ENCODE data around the gene FKRP.

The FKRP gene

DNA sequence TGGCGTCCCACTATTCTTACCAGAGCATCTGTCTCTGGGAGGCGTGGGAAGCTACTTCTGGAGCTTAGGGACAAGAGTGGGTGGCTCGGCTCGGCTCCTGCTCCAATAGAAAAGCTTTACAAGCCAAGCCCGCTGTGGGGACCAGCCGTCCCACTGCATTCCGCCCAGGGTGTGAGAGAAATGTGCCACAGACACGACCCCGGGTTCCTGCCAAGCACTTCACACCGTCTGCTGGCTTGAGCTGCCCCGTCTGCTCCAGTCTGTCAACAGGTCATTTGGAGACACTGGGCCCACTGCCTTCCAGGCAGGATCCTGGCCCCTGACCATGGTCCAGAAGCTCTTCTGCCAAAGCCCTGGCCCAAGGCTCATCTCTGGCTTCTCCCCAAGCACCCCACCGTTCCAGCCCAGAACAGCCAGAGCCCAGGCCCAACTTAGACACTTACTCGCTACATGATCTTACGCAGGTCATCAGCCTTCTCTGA lies 6.5 kb upstream of the FKRP start:
- no peak overlapping the region for H3K27ac ChIP-seq (ENCODE audit: low read depth, low read length)
- H3K9me2 ChIP-seq (replicated peaks; ENCODE audit: control insufficient read depth, low read length) = no peaks in the 10 kb centered on the region
- H3K4me1 ChIP-seq (ENCODE audit: control insufficient read depth, low read length) = peaks cover 10% of the 10 kb centered on the region
- TF ChIP-seq EZH2phosphoT487 (IDR thresholded peaks at IDR 0.05; ENCODE audit: borderline replicate concordance, low read length) = no peak
- TF ChIP-seq, protein P1, sequence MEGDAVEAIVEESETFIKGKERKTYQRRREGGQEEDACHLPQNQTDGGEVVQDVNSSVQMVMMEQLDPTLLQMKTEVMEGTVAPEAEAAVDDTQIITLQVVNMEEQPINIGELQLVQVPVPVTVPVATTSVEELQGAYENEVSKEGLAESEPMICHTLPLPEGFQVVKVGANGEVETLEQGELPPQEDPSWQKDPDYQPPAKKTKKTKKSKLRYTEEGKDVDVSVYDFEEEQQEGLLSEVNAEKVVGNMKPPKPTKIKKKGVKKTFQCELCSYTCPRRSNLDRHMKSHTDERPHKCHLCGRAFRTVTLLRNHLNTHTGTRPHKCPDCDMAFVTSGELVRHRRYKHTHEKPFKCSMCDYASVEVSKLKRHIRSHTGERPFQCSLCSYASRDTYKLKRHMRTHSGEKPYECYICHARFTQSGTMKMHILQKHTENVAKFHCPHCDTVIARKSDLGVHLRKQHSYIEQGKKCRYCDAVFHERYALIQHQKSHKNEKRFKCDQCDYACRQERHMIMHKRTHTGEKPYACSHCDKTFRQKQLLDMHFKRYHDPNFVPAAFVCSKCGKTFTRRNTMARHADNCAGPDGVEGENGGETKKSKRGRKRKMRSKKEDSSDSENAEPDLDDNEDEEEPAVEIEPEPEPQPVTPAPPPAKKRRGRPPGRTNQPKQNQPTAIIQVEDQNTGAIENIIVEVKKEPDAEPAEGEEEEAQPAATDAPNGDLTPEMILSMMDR (IDR thresholded peaks at IDR 0.05; ENCODE audit: low read depth, low read length, poor library complexity, severe bottlenecking) = no peak
- H3K4me2 ChIP-seq (ENCODE audit: low read length) = no peak overlapping the region
- peaks cover 18% of the 10 kb centered on the region; the same call in 1 of the 2 replicates for H4K20me1 ChIP-seq (ENCODE audit: control insufficient read depth, insufficient read depth, low read depth, low read length)
- peaks cover 78% of the 10 kb centered on the region for H3K79me2 ChIP-seq (ENCODE audit: control insufficient read depth, low read length)
- H3K9me3 ChIP-seq (ENCODE audit: control insufficient read depth, insufficient read depth, low read length) = no peaks in the 10 kb centered on the region
- H3F3A ChIP-seq (ENCODE audit: control insufficient read depth, insufficient read depth) = no peaks in the 10 kb centered on the region
- H3K4me3 ChIP-seq (ENCODE audit: low read length) = no peak overlapping the region
- no peaks in the 10 kb centered on the region for H3K27me3 ChIP-seq (ENCODE audit: control insufficient read depth, low read length)
- peaks cover 70% of the 10 kb centered on the region for H3K36me3 ChIP-seq (ENCODE audit: control insufficient read depth, low read length)

DNA sequence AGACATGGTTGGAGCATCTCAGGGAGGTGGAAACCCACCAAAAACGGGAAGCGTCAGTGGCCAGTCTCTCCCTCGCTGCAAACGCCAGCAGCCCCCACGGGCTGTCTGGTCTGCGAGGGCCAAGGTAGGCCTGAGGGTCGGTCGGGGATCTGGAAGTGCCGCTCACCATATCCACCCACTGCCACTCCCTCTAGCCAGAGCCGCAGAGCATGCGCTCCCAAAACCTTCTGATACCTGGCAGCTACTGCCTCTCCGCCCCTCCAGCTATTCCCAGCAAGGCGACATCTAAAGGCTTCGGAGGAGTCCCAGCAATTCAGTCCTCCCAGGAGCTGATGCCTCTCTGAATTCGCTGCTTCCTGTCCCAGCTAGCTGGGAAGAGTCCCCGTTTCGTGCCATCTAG lies 4.4 kb upstream of the FKRP start:
- Histone ChIP-seq H3K27ac (ENCODE audit: low read depth, low read length) (no peak overlapping the region), H3K4me1 (ENCODE audit: control insufficient read depth, low read length) (peaks cover 18% of the 10 kb centered on the region), H3K79me2 (ENCODE audit: control insufficient read depth, low read length) (peaks cover 96% of the 10 kb centered on the region), H4K20me1 (ENCODE audit: control insufficient read depth, insufficient read depth, low read depth, low read length) (peaks cover 29% of the 10 kb centered on the region; the same call in 1 of the 2 replicates), H3K9me3 (ENCODE audit: control insufficient read depth, insufficient read depth, low read length) (no peaks in the 10 kb centered on the region), H3K4me2 (ENCODE audit: low read length) (no peak overlapping the region), H3F3A (ENCODE audit: control insufficient read depth, insufficient read depth) (no peaks in the 10 kb centered on the region), H3K9me2 (replicated peaks; ENCODE audit: control insufficient read depth, low read length) (no peaks in the 10 kb centered on the region), H3K4me3 (ENCODE audit: low read length) (no peak overlapping the region), H3K36me3 (ENCODE audit: control insufficient read depth, low read length) (peaks cover 75% of the 10 kb centered on the region), H3K27me3 (ENCODE audit: control insufficient read depth, low read length) (no peaks in the 10 kb centered on the region)
- no peak for TF ChIP-seq EZH2phosphoT487 (IDR thresholded peaks at IDR 0.05; ENCODE audit: borderline replicate concordance, low read length)
- TF ChIP-seq, protein P1 (IDR thresholded peaks at IDR 0.05; ENCODE audit: low read depth, low read length, poor library complexity, severe bottlenecking) = no peak

DNA sequence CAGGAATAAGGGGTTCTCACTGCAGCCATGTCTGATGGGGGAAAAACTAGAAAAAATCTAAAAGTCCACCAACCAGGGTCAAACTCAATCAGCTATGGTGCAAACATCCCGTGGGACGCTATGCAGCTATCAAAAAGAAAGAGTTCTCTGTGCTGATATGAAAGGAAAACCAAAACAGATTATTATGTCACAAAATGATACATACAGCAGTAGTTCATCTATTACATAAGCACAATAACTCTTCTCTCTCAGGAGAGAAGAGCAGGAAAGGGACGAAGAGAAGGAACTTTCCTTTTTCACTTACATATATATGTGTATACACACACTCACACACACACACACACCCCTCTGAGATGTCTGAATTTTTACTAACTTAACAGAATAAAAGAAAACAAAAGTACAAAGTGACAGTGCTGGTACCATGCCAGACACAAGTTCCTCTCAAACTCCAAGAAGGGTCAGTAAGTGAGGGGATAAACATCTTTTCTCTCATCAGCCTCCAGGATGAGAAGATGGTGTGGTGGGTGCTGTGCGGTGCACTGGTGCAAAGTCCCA lies 2.9 kb upstream of the FKRP start:
- H3K4me1 ChIP-seq (ENCODE audit: control insufficient read depth, low read length) = peaks cover 28% of the 10 kb centered on the region
- no peak overlapping the region for H3K27ac ChIP-seq (ENCODE audit: low read depth, low read length)
- peaks cover 61% of the 10 kb centered on the region for H3K36me3 ChIP-seq (ENCODE audit: control insufficient read depth, low read length)
- no peaks in the 10 kb centered on the region for H3K9me2 ChIP-seq (replicated peaks; ENCODE audit: control insufficient read depth, low read length)
- no peaks in the 10 kb centered on the region for H3K9me3 ChIP-seq (ENCODE audit: control insufficient read depth, insufficient read depth, low read length)
- H4K20me1 ChIP-seq (ENCODE audit: control insufficient read depth, insufficient read depth, low read depth, low read length) = peaks cover 29% of the 10 kb centered on the region
- H3K4me3 ChIP-seq (ENCODE audit: low read length) = no peak overlapping the region
- TF ChIP-seq, protein P1 (IDR thresholded peaks at IDR 0.05; ENCODE audit: low read depth, low read length, poor library complexity, severe bottlenecking) = no peak
- no peak for TF ChIP-seq EZH2phosphoT487 (IDR thresholded peaks at IDR 0.05; ENCODE audit: borderline replicate concordance, low read length)
- H3K27me3 ChIP-seq (ENCODE audit: control insufficient read depth, low read length) = no peaks in the 10 kb centered on the region
- peaks cover 90% of the 10 kb centered on the region for H3K79me2 ChIP-seq (ENCODE audit: control insufficient read depth, low read length)
- H3F3A ChIP-seq (ENCODE audit: control insufficient read depth, insufficient read depth) = peaks cover 5% of the 10 kb centered on the region; the same call in 1 of the 2 replicates
- H3K4me2 ChIP-seq (ENCODE audit: low read length) = peak overlapping the region; percentile 6; the same call in 1 of the 2 replicates
